ENCODE data around the gene TRAK1.

The TRAK1 gene

GRCh38 chr3:42127226-42127625, 36.1 kb downstream of the TRAK1 start:
- DNase-seq, result no peak

GRCh38 chr3:42128526-42128925, 37.4 kb downstream of the TRAK1 start:
- DNase-seq, result no peak

- no peak for DNase-seq
These were observed 38.1 kb downstream of the TRAK1 start for GRCh38 chr3:42129014-42129953.

- DNase-seq, result no peak
These were observed 38.8 kb downstream of the TRAK1 start for GRCh38 chr3:42130007-42130328.

GRCh38 chr3:42130329-42131070, 39.3 kb downstream of the TRAK1 start:
- no peak for DNase-seq

- no peak for DNase-seq
These were observed 42.5 kb downstream of the TRAK1 start for GRCh38 chr3:42133500-42134298.

- no peak for DNase-seq
These were observed 43.8 kb downstream of the TRAK1 start for GRCh38 chr3:42134867-42135464.

GRCh38 chr3:42139621-42140453, 48.7 kb downstream of the TRAK1 start:
- DNase-seq, result no peak

- DNase-seq, result no peak
These were observed 49.6 kb downstream of the TRAK1 start for GRCh38 chr3:42140665-42141203.

- no peak for DNase-seq
These were observed 52.3 kb downstream of the TRAK1 start for GRCh38 chr3:42143440-42143839.

GRCh38 chr3:42144209-42144608, 53.1 kb downstream of the TRAK1 start:
- no peak for DNase-seq

GRCh38 chr3:42148086-42148848, 57.1 kb downstream of the TRAK1 start:
- DNase-seq, result no peak

GRCh38 chr3:42148982-42149432, 57.9 kb downstream of the TRAK1 start:
- DNase-seq, result peak; percentile 91

- no peak for DNase-seq
These were observed 58.4 kb downstream of the TRAK1 start for GRCh38 chr3:42149532-42149931.

- DNase-seq, result no peak
These were observed 58.8 kb downstream of the TRAK1 start for GRCh38 chr3:42149975-42150374.

- no peak for DNase-seq
These were observed 60.5 kb downstream of the TRAK1 start for GRCh38 chr3:42151596-42152168.

GRCh38 chr3:42152193-42152592, 61.0 kb downstream of the TRAK1 start:
- DNase-seq, result no peak

GRCh38 chr3:42153039-42153438, 61.9 kb downstream of the TRAK1 start:
- DNase-seq, result no peak

GRCh38 chr3:42157540-42158538, 66.7 kb downstream of the TRAK1 start:
- no peak for DNase-seq

Measured in midbrain (tissue), 1 donor.